Neural cell (in vitro differentiated cells): ENCODE measurements around the gene IDH1.

Experiments
- TF ChIP-seq, protein P1 (sequence below): fragments of 450-650 bp; IDR thresholded peaks from 2 replicates; pipeline ENCODE4 v1.5.1; 2014; ENCODE audit warnings: antibody characterized with exemption, mild to moderate bottlenecking, moderate library complexity; ENCODE audit not compliant: poor library complexity, severe bottlenecking
- TF ChIP-seq, protein P2 (sequence below): IDR thresholded peaks from 2 replicates; pipeline ENCODE4 v1.6.1; 2012; ENCODE audit warnings: borderline replicate concordance

DNA sequence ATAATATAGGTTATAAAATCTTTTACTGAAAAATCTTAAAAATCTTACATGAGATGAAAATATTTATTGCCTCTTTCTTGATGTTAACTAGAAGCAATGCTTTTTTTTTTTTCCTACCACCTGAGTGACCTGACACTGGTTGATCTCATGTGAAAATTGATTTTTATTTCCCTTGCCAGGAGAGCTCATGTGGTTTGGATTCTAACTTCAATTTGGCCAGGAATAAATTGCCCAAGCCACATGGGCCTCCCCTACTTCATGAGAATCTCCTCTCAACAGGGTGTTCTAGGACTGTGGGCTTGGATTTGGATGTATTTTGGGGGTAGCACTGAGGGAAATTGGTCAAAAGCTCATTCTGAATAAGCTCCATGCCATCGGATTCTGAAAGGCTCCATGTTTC is 20.1 kb downstream of the IDH1 start:
- TF ChIP-seq, protein P1, sequence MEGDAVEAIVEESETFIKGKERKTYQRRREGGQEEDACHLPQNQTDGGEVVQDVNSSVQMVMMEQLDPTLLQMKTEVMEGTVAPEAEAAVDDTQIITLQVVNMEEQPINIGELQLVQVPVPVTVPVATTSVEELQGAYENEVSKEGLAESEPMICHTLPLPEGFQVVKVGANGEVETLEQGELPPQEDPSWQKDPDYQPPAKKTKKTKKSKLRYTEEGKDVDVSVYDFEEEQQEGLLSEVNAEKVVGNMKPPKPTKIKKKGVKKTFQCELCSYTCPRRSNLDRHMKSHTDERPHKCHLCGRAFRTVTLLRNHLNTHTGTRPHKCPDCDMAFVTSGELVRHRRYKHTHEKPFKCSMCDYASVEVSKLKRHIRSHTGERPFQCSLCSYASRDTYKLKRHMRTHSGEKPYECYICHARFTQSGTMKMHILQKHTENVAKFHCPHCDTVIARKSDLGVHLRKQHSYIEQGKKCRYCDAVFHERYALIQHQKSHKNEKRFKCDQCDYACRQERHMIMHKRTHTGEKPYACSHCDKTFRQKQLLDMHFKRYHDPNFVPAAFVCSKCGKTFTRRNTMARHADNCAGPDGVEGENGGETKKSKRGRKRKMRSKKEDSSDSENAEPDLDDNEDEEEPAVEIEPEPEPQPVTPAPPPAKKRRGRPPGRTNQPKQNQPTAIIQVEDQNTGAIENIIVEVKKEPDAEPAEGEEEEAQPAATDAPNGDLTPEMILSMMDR = no peak
- TF ChIP-seq, protein P2, sequence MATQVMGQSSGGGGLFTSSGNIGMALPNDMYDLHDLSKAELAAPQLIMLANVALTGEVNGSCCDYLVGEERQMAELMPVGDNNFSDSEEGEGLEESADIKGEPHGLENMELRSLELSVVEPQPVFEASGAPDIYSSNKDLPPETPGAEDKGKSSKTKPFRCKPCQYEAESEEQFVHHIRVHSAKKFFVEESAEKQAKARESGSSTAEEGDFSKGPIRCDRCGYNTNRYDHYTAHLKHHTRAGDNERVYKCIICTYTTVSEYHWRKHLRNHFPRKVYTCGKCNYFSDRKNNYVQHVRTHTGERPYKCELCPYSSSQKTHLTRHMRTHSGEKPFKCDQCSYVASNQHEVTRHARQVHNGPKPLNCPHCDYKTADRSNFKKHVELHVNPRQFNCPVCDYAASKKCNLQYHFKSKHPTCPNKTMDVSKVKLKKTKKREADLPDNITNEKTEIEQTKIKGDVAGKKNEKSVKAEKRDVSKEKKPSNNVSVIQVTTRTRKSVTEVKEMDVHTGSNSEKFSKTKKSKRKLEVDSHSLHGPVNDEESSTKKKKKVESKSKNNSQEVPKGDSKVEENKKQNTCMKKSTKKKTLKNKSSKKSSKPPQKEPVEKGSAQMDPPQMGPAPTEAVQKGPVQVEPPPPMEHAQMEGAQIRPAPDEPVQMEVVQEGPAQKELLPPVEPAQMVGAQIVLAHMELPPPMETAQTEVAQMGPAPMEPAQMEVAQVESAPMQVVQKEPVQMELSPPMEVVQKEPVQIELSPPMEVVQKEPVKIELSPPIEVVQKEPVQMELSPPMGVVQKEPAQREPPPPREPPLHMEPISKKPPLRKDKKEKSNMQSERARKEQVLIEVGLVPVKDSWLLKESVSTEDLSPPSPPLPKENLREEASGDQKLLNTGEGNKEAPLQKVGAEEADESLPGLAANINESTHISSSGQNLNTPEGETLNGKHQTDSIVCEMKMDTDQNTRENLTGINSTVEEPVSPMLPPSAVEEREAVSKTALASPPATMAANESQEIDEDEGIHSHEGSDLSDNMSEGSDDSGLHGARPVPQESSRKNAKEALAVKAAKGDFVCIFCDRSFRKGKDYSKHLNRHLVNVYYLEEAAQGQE = no peak
